ENCODE measurements around the gene HMG20B.

The HMG20B gene

GRCh38 chr19:3612330-3612729 lies 39.6 kb downstream of the HMG20B start:
- Histone ChIP-seq H3K4me3 (ENCODE audit: severe bottlenecking) (no peak overlapping the region), H3K27me3 (ENCODE audit: insufficient read depth, poor library complexity, severe bottlenecking) (no peaks in the 10 kb centered on the region), H3K27ac (ENCODE audit: poor library complexity, severe bottlenecking) (no peak overlapping the region), H3K4me1 (ENCODE audit: insufficient read depth, poor library complexity, severe bottlenecking) (no peaks in the 10 kb centered on the region), H3K36me3 (ENCODE audit: low read depth) (peaks cover 8% of the 10 kb centered on the region), H3K9me3 (ENCODE audit: severe bottlenecking) (no peaks in the 10 kb centered on the region)
- DNase-seq (ENCODE audit: low spot score) = peak; percentile 48
- ATAC-seq (ENCODE audit: low read depth) = no peak
- TF ChIP-seq CTCF (IDR thresholded peaks at IDR 0.05; ENCODE audit: poor library complexity, severe bottlenecking) = no peak

- no peak for ATAC-seq (ENCODE audit: low read depth)
- Histone ChIP-seq H3K27ac (ENCODE audit: poor library complexity, severe bottlenecking) (no peak overlapping the region), H3K4me1 (ENCODE audit: insufficient read depth, poor library complexity, severe bottlenecking) (no peaks in the 10 kb centered on the region)
Observed at GRCh38 chr19:3612901-3613741, 40.4 kb downstream of the HMG20B start.

DNA sequence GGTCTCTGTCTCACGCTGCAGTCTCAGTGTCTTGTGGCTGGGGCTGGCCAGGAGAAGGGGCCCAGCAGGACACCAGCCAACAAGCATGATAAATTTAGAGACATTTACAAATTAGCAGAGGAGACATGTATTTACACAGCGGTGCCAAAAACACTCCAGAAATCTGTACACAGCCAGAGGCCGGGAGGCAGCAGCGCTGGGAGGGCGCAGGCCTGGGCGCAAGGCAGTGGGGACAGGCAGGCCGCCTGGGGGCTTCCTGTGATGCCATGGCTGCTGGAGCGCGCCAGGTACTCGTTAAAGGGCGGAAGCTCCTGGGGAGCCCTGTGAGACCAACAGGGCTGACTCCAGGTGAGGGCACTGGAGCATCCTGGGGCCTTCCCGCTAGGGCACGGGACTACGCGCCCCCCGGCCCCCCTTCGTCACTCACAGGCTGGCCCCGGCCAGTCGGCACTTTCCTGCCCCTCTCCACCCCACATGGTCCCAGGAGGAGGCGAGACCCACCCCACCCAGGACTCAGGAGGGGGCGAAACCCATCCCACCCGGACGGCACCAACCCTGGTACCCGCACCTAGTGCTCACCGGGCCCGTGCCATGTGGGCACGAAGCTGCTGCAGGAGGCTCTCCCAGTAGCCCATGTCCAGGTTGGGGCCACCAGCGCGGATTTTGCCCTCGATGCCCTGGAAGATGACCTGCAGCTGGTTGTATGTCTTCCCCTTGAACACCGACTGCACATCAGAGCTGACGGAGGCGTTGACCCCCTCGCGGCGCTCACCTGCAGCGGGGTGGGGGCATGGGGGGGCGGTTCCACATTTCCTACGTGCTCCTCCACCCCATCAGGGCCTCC lies 41.3 kb downstream of the HMG20B start:
- TF ChIP-seq CTCF (IDR thresholded peaks at IDR 0.05; ENCODE audit: poor library complexity, severe bottlenecking) = no peak
- Histone ChIP-seq H3K27me3 (ENCODE audit: insufficient read depth, poor library complexity, severe bottlenecking) (no peaks in the 10 kb centered on the region), H3K4me3 (ENCODE audit: severe bottlenecking) (no peak overlapping the region), H3K9me3 (ENCODE audit: severe bottlenecking) (no peaks in the 10 kb centered on the region), H3K36me3 (ENCODE audit: low read depth) (peaks cover 8% of the 10 kb centered on the region), H3K27ac (ENCODE audit: poor library complexity, severe bottlenecking) (no peak overlapping the region), H3K4me1 (ENCODE audit: insufficient read depth, poor library complexity, severe bottlenecking) (no peaks in the 10 kb centered on the region)
- peak; percentile 56 for DNase-seq (ENCODE audit: low spot score)
- ATAC-seq (ENCODE audit: low read depth) = no peak

More at GRCh38 chr19:3612901-3613741, 40.4 kb downstream of the HMG20B start:
- peak; percentile 52 for DNase-seq (ENCODE audit: low spot score)
- Histone ChIP-seq H3K27me3 (ENCODE audit: insufficient read depth, poor library complexity, severe bottlenecking) (no peaks in the 10 kb centered on the region), H3K36me3 (ENCODE audit: low read depth) (peaks cover 8% of the 10 kb centered on the region), H3K4me3 (ENCODE audit: severe bottlenecking) (no peak overlapping the region), H3K9me3 (ENCODE audit: severe bottlenecking) (no peaks in the 10 kb centered on the region)
- no peak for TF ChIP-seq CTCF (IDR thresholded peaks at IDR 0.05; ENCODE audit: poor library complexity, severe bottlenecking)

DNA sequence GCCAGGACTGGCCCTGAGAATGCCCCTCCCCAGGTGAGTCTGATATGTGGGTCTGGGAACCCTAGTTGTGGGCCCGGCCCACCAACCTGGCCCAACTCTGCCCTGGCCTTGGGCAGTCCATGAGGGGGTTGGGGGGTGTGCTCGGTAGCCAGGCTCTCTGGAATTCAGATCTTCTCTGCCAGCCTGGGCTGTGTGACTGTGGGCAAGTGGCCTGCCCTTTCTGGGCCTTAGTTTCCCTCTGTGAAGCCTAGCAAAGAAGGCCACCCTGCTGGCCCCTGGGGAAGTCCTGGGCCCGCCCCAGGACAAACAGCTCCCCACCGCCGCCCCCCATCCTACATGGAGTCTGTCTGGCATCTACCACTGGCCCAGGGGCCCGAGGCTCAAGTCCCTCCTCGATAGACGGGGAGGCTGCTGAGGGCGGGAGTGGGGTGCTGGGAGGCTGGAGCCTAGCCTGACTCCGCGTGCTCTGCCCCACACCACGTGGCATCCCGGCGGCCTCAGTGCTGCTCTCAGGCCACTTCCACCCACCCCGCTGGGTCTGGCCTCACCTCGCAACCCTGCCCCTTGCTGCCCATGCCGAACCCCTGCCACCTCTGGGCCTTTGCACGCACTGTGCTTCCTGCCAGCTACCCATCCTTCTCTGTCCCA lies 42.2 kb downstream of the HMG20B start:
- ATAC-seq (ENCODE audit: low read depth) = no peak
- DNase-seq (ENCODE audit: low spot score) = peak; percentile 56

More for the DNA sequence above, 42.2 kb downstream of the HMG20B start:
- Histone ChIP-seq H3K36me3 (ENCODE audit: low read depth) (peaks cover 8% of the 10 kb centered on the region), H3K27ac (ENCODE audit: poor library complexity, severe bottlenecking) (no peak overlapping the region), H3K4me3 (ENCODE audit: severe bottlenecking) (no peak overlapping the region), H3K9me3 (ENCODE audit: severe bottlenecking) (no peaks in the 10 kb centered on the region), H3K27me3 (ENCODE audit: insufficient read depth, poor library complexity, severe bottlenecking) (no peaks in the 10 kb centered on the region), H3K4me1 (ENCODE audit: insufficient read depth, poor library complexity, severe bottlenecking) (no peaks in the 10 kb centered on the region)
- no peak for TF ChIP-seq CTCF (IDR thresholded peaks at IDR 0.05; ENCODE audit: poor library complexity, severe bottlenecking)
